Bronchial epithelial cell (primary cell): ENCODE results near the gene SLC25A46. TPM values are rescaled to one million over a fixed set of nuclear protein-coding genes. Genes with fewer than 3 reads are reported as not detected.
"Not testable (repeated sequence)": the region's sequence is repeated elsewhere in the genome, so short reads cannot be mapped to it uniquely, and the experiment has no call there.

Experiments used
- DNase-seq: peaks from one replicate; pipeline ENCODE4 v3.0.0-alpha.2; 2010; ENCODE audit warnings: low read depth
- FAIRE-seq: peaks from 2 replicates; lab custom pipeline; 2011; peaks lifted over from hg19 to GRCh38; lab: Jason Lieb, UNC
- H3K27me3 ChIP-seq: 2 replicates; pipeline ENCODE4 v1.5.1; 2011; ENCODE audit warnings: low read length; ENCODE audit not compliant: control insufficient read depth, insufficient read depth
- H3K36me3 ChIP-seq: 2 replicates; pipeline ENCODE4 v1.5.1; 2011; ENCODE audit warnings: low read length; ENCODE audit not compliant: control insufficient read depth, insufficient read depth
- H3K4me3 ChIP-seq: 2 replicates; pipeline ENCODE4 v1.5.1; 2011; ENCODE audit warnings: mild to moderate bottlenecking, low read depth, low read length, control low read depth
- total RNA-seq: library from RNA; depleted of rRNA; stranded (reverse); fragments of >200 nt; gene quantifications from 2 replicates; pipeline ENCODE4 v1.2.1, GENCODE V29; 2014
- TF ChIP-seq, protein P1 (sequence below): IDR thresholded peaks from 2 replicates; pipeline ENCODE4 v1.5.1; 2011; ENCODE audit warnings: mild to moderate bottlenecking, moderate library complexity, low read length, control low read depth, inconsistent platforms; ENCODE audit not compliant: insufficient read depth, severe bottlenecking

The SLC25A46 gene
- total RNA-seq, 1 donor from 2014 or later: 40.8 TPM

- no peak overlapping the region for H3K4me3 ChIP-seq
- no peaks in the 10 kb centered on the region for H3K27me3 ChIP-seq
- FAIRE-seq (peak; percentile 93), DNase-seq (peak; percentile 93)
- TF ChIP-seq, protein P1, sequence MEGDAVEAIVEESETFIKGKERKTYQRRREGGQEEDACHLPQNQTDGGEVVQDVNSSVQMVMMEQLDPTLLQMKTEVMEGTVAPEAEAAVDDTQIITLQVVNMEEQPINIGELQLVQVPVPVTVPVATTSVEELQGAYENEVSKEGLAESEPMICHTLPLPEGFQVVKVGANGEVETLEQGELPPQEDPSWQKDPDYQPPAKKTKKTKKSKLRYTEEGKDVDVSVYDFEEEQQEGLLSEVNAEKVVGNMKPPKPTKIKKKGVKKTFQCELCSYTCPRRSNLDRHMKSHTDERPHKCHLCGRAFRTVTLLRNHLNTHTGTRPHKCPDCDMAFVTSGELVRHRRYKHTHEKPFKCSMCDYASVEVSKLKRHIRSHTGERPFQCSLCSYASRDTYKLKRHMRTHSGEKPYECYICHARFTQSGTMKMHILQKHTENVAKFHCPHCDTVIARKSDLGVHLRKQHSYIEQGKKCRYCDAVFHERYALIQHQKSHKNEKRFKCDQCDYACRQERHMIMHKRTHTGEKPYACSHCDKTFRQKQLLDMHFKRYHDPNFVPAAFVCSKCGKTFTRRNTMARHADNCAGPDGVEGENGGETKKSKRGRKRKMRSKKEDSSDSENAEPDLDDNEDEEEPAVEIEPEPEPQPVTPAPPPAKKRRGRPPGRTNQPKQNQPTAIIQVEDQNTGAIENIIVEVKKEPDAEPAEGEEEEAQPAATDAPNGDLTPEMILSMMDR: no peak
- no peaks in the 10 kb centered on the region for H3K36me3 ChIP-seq
Measured at GRCh38 chr5:110785356-110785755, 46.5 kb downstream of the SLC25A46 start.

GRCh38 chr5:110788006-110788405, 49.2 kb downstream of the SLC25A46 start:
- FAIRE-seq, H3K36me3 ChIP-seq, H3K27me3 ChIP-seq, H3K4me3 ChIP-seq, DNase-seq: not testable (repeated sequence)

DNA sequence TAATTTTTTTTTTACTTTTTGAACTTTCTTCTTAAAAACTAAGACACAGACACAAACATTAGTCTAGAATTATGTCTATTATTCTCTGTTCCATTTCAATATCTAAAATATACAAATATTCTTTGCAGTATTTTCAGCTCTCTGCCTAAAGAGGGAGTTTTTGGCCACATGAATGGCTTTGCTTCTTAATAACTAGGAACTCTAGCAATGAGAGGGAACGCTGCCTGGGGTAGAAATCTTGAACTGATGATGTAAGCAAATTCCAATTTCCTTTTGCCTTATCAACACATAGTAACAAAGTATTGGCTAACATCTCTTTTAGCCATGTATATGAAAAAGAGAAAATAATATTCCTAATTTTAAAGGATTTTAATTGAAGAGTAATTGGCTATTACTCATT, 51.9 kb downstream of the SLC25A46 start:
- Histone ChIP-seq H3K36me3 (no peaks in the 10 kb centered on the region), H3K27me3 (no peaks in the 10 kb centered on the region), H3K4me3 (no peak overlapping the region)
- FAIRE-seq (no peak), DNase-seq (peak; percentile 74)
- TF ChIP-seq, protein P1: peak; percentile 16

DNA sequence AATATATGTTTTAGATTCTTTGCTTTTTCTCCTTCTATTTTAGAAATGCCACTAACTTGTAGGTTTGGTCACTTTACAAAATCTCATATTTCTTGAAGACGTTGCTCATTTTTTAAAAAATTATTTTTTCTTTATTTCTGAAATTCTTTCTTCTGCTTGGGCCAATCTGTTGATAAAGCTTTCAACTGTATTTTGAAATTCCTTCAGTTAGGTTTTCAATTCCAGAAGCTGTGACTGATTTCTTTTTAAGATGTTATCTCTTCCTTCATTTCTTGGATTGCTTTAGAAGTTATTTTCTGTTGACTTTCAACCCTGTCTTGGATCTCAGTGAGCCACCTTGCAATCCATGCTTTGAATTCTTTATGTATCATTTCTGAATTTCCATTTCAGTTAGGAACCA, 64.2 kb downstream of the SLC25A46 start:
- Histone ChIP-seq H3K27me3 (no peaks in the 10 kb centered on the region), H3K36me3 (no peaks in the 10 kb centered on the region), H3K4me3 (no peak overlapping the region)
- TF ChIP-seq, protein P1: no peak
- FAIRE-seq (no peak), DNase-seq (no peak)

DNA sequence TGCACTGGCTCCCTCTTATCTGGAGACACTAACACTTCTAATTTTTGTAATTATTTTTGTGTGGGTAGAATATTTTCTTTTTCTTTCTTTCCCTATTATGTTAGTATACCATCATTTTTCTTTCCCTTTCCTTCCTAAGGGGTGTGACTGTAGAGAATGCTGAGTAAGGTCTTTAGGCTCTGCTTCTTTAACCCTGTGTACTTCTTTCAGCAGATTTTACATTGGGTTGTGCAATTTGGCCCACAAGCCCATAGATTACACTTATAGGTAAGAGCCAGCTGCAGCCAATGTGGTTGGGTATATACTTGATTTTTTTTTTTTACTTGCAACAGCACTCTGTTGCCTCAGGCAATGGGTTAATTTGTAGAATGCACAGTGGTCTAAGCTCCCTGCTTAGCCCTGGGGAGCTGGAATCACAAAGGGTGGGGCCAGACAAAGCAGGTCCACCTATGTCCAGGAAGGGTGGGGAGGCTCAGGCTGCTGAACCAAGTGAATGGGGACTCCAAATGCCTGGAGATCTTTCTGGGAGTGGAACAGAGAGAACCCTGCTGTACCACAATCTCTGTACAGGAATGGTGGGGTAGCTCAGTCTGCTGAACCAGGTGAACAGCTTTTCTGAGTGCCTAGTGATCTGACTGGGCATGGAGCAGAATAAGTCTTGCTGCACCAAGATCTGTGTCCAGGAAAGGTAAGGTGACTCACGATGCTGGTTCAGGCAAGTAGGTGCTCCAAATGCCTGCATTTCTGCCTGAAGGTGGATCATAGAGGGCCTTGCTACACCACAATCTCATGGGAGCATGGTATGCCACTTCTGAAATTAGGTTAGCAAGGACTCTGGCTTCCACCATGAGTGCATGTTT, 64.9 kb downstream of the SLC25A46 start:
- Histone ChIP-seq H3K27me3 (no peaks in the 10 kb centered on the region), H3K4me3 (no peak overlapping the region), H3K36me3 (no peaks in the 10 kb centered on the region)
- FAIRE-seq (no peak), DNase-seq (peak; percentile 97)
- TF ChIP-seq, protein P1: peak; percentile 36

DNA sequence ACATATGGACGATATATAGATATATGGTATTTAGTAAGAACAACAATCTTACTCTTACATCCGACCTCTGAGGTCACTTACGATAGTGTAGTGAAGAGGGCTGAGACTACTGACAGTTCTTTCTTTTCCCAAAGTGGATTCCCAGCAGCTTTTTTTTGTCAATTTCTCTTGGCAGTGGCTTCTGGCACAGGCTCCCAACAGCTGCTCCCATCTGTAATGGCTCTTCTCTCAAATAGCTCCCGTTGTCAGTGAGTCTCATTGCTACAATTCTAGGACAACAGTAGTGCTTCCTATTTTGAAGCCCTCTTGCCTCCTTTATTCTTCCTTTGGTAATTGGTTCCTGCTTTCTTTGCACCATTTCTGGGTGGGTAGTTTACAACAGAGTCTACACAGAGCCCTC, 68.4 kb downstream of the SLC25A46 start:
- Histone ChIP-seq H3K4me3 (no peak overlapping the region), H3K27me3 (no peaks in the 10 kb centered on the region), H3K36me3 (no peaks in the 10 kb centered on the region)
- TF ChIP-seq, protein P1: no peak
- DNase-seq (no peak), FAIRE-seq (no peak)
